CD4-positive, alpha-beta T cell (primary cell): ENCODE measurements around the gene CHD5. TPM values are rescaled to one million over a fixed set of nuclear protein-coding genes. Genes with fewer than 3 reads are reported as not detected.

ENCODE experiments used
- ATAC-seq: fragments of 200-7000 bp; cut with Tn5 transposase; one replicate; pipeline ENCODE4 v1.10.0; 2022; ENCODE audit warnings: mild to moderate bottlenecking; ENCODE audit not compliant: poor library complexity
- CTCF ChIA-PET: fragments of 350-600 bp; sonication (Branson Sonifier 250); formaldehyde crosslinking; loops from one replicate; lab custom pipeline; 2021; ENCODE audit warnings: antibody characterized with exemption, inconsistent platforms; lab: Charles Lee
- POLR2A ChIA-PET: fragments of 350-600 bp; sonication (Branson Sonifier 250); formaldehyde crosslinking; loops from one replicate; lab custom pipeline; 2021; ENCODE audit warnings: antibody characterized with exemption, inconsistent platforms; lab: Charles Lee
- DNase-seq, 14 experiments: peaks; one replicate each; pipeline ENCODE4 v3.0.0-alpha.2; 2013 to 2020; ENCODE audit warnings: mixed read lengths in 2 of 14
- H3K27ac ChIP-seq, 2 donors: one replicate each; pipeline versions ENCODE4 v1.5.1 to v1.7.0; 2013; ENCODE audit warnings: low read length in 2 of 2, low read depth in 1 of 2, mild to moderate bottlenecking in 1 of 2
- H3K27me3 ChIP-seq, 2 experiments: 1 replicate in 1 of 2; 2 replicates in 1 of 2; pipeline versions ENCODE4 v1.6.1 to v1.7.0; 2013; ENCODE audit warnings: low read length in 2 of 2, control low read depth in 1 of 2, mild to moderate bottlenecking in 1 of 2, moderate library complexity in 1 of 2; ENCODE audit not compliant: insufficient read depth in 2 of 2, control insufficient read depth in 1 of 2
- H3K36me3 ChIP-seq: one replicate; pipeline ENCODE4 v1.6.1; 2013; ENCODE audit warnings: low read length, control low read depth; ENCODE audit not compliant: insufficient read depth
- H3K4me1 ChIP-seq: one replicate; pipeline ENCODE4 v1.6.1; 2013; ENCODE audit warnings: low read length, control low read depth; ENCODE audit not compliant: insufficient read depth
- H3K4me3 ChIP-seq: one replicate; pipeline ENCODE4 v1.5.1; 2013; ENCODE audit warnings: mild to moderate bottlenecking, low read length, moderate library complexity
- H3K9me3 ChIP-seq, 2 experiments: 1 replicate in 1 of 2; 2 replicates in 1 of 2; pipeline versions ENCODE4 v1.6.1 to v1.7.0; 2013; ENCODE audit warnings: low read length in 2 of 2, mild to moderate bottlenecking in 2 of 2, control low read depth in 1 of 2, moderate library complexity in 1 of 2; ENCODE audit not compliant: control insufficient read depth in 1 of 2, insufficient read depth in 1 of 2
- H3K27ac Mint-ChIP-seq: one replicate; pipeline ENCODE4 v1.8.0; 2020; ENCODE audit warnings: mixed read lengths
- H3K27me3 Mint-ChIP-seq: one replicate; pipeline ENCODE4 v1.8.0; 2021; ENCODE audit warnings: mixed read lengths
- H3K36me3 Mint-ChIP-seq: one replicate; pipeline ENCODE4 v1.8.0; 2021; ENCODE audit warnings: low read depth, mixed read lengths
- H3K4me1 Mint-ChIP-seq: one replicate; pipeline ENCODE4 v1.8.0; 2021; ENCODE audit warnings: low read depth, mixed read lengths
- H3K4me3 Mint-ChIP-seq: one replicate; pipeline ENCODE4 v1.8.0; 2020; ENCODE audit warnings: mild to moderate bottlenecking, mixed read lengths
- H3K9me3 Mint-ChIP-seq: one replicate; pipeline ENCODE4 v1.8.0; 2020; ENCODE audit warnings: mixed read lengths
- CTCF ChIP-seq: fragments of 200-600 bp; IDR thresholded peaks from one replicate; pipeline ENCODE4 v1.8.0; 2022; ENCODE audit warnings: antibody characterized with exemption, mild to moderate bottlenecking
- intact Hi-C, 2 experiments: fragments of 100-400 bp; cut with DNase I in 1 of 2; cut with micrococcal nuclease in 1 of 2; formaldehyde crosslinking; loops; one replicate each; pipeline versions ENCODE4 v1.15.1 to v1.9.0; 2023 to 2025; cut with DNase I, micrococcal nuclease
- polyA plus RNA-seq, 2 donors: library from polyadenylated mRNA; unstranded; fragments of 120-200 nt; gene quantifications; one replicate each; pipeline ENCODE4 v1.2.1, GENCODE V29; 2013
- total RNA-seq, 174 experiments: library from RNA in 2 of 174; stranded (reverse) in 2 of 174; gene quantifications; one replicate each; pipeline ENCODE4 v1.2.3 and lab custom pipeline; 2021 to 2026

CHD5 gene
- total RNA-seq (under 1 TPM; 0.25 to 0.34 TPM), total RNA-seq (lab: John Stamatoyannopoulos, UW) (0 to 1.9 (median 0.55) reads per million in 172 experiments)
- 0.04 TPM for polyA plus RNA-seq (2013, experiment 1 of 2)
- polyA plus RNA-seq (2013, experiment 2 of 2) = 0.07 TPM

- no peaks in the 10 kb centered on the region for H3K36me3 ChIP-seq
- peaks cover 0 to 5% of the 10 kb centered on the region in 2 experiments for H3K9me3 ChIP-seq
- Mint-ChIP-seq H3K4me1 (peaks cover 23% of the 10 kb centered on the region), H3K4me3 (peak within 1 kb of the TSS; percentile 73), H3K36me3 (peaks cover 12% of the 10 kb centered on the region), H3K27me3 (peaks cover 40% of the 10 kb centered on the region), H3K9me3 (no peaks in the 10 kb centered on the region), H3K27ac (no peak within 1 kb of the TSS)
- H3K27me3 ChIP-seq = peaks cover 46 to 56% of the 10 kb centered on the region in 2 experiments
- TF ChIP-seq CTCF = no peak
- CTCF ChIA-PET = no interaction called here
- no peak within 1 kb of the TSS for H3K4me3 ChIP-seq
- intact Hi-C loops = no loop called here
- H3K27ac ChIP-seq = no peak within 1 kb of the TSS
- POLR2A ChIA-PET = no interaction called here
- H3K4me1 ChIP-seq = peaks cover 21% of the 10 kb centered on the region
- peak in 3 of 14 experiments; percentile 21 to 45 (median 36) for DNase-seq
- ATAC-seq = no peak
Measured at GRCh38 chr1:6180268-6180706, at the start of gene CHD5. Gene CHD5, minus strand, starts transcription at chr1:6180321. Its CDS starts 298 bp downstream, at chr1:6180023.

- ATAC-seq (no peak), DNase-seq (no peak)
- H3K27me3 Mint-ChIP-seq = no peaks in the 10 kb centered on the region
- peaks cover 48% of the 10 kb centered on the region for H3K36me3 Mint-ChIP-seq
- Histone ChIP-seq H3K9me3 (no peaks in the 10 kb centered on the region), H3K4me1 (no peaks in the 10 kb centered on the region), H3K27me3 (no peaks in the 10 kb centered on the region), H3K4me3 (no peak overlapping the region), H3K27ac (no peak overlapping the region), H3K36me3 (peaks cover 68% of the 10 kb centered on the region)
- CTCF ChIA-PET = no interaction called here
- H3K4me3 Mint-ChIP-seq = no peak overlapping the region
- H3K27ac Mint-ChIP-seq = no peak overlapping the region
- H3K9me3 Mint-ChIP-seq = no peaks in the 10 kb centered on the region
- H3K4me1 Mint-ChIP-seq = no peaks in the 10 kb centered on the region
- POLR2A ChIA-PET = no interaction called here
- intact Hi-C loops = no loop called here
- no peak for TF ChIP-seq CTCF
Measured at GRCh38 chr1:6225651-6226050, 45.5 kb upstream of the CHD5 start.

- Mint-ChIP-seq H3K4me1 (no peaks in the 10 kb centered on the region), H3K36me3 (peaks cover 48% of the 10 kb centered on the region)
Measured at GRCh38 chr1:6224718-6225117, 44.6 kb upstream of the CHD5 start.

More at GRCh38 chr1:6224718-6225117, 44.6 kb upstream of the CHD5 start:
- Histone ChIP-seq H3K9me3 (no peaks in the 10 kb centered on the region), H3K36me3 (peaks cover 64% of the 10 kb centered on the region), H3K27me3 (no peaks in the 10 kb centered on the region), H3K27ac (no peak overlapping the region), H3K4me1 (no peaks in the 10 kb centered on the region), H3K4me3 (no peak overlapping the region)
- DNase-seq (no peak), ATAC-seq (no peak)
- intact Hi-C loops = no loop called here
- POLR2A ChIA-PET = no interaction called here
- no peaks in the 10 kb centered on the region for H3K27me3 Mint-ChIP-seq
- H3K4me3 Mint-ChIP-seq = no peak overlapping the region
- CTCF ChIA-PET = no interaction called here
- H3K27ac Mint-ChIP-seq = no peak overlapping the region
- no peaks in the 10 kb centered on the region for H3K9me3 Mint-ChIP-seq
- no peak for TF ChIP-seq CTCF
